NOMO-1 (cell line): ENCODE data around the gene KCNQ1OT1.

ENCODE experiments used
- DNase-seq, 2 experiments: peaks; one replicate each; lab custom pipeline; 2025; ENCODE audit not compliant: unreplicated experiment in 2 of 2; lab: John Stamatoyannopoulos, UW

The KCNQ1OT1 gene

DNA sequence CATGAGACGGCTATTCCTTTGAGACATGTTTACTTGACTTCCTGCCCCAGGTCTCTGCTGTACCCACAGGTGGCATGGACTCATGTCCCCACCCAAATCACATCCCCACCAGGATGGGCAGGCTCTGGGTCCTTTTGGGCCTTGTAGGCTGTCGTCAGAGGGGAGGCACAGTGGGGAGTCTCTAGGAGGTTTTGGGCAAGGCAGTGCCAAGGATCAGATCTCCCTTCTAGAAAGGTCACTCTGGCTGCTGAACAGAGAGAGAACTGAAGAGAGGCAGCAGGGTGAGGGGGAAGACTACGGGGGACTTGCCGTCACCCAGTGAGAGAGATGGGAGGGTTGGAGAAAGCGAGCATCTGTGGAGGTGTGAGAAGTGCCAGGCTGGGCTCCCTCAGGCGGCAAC lies 4.6 kb upstream of the KCNQ1OT1 start:
- no peak for DNase-seq

DNA sequence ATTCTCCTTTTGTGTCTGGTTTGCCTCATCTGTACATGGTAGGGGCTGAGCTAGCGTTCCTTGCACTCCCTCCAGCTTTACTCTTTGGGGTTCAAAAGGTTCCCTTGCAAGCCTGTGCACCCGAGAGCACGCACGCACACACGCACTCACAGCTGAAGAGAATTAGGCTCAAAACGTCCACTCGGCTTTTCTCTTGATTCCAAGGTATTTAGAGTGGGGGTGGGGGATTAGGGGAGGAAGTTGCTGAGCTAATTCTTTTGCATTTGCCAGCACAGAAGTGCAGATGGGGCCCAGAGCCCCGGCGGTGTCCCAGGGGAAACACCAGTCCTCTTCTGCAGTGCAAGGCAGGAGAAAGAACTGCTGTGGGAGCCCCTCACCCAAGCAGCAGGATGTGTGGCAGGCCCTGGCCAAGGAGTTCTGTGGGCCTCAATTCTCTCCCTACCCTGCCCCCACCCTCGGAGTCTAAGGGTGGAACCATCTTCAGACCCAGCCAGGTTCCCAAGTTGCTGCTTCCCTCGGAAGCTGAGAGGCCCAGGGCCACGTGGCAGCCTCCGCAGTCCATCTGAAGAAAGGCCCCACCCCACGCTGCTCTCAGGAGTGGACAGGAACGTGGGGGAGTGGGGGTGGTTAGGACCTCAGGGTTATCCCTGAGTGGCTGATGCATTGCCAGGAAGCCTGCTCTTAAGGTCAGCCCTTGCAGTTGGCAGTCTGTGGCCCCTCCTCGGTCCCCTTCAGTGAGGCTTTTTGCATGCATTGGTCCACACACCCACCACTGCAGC lies 3.8 kb upstream of the KCNQ1OT1 start:
- DNase-seq = no peak

DNA sequence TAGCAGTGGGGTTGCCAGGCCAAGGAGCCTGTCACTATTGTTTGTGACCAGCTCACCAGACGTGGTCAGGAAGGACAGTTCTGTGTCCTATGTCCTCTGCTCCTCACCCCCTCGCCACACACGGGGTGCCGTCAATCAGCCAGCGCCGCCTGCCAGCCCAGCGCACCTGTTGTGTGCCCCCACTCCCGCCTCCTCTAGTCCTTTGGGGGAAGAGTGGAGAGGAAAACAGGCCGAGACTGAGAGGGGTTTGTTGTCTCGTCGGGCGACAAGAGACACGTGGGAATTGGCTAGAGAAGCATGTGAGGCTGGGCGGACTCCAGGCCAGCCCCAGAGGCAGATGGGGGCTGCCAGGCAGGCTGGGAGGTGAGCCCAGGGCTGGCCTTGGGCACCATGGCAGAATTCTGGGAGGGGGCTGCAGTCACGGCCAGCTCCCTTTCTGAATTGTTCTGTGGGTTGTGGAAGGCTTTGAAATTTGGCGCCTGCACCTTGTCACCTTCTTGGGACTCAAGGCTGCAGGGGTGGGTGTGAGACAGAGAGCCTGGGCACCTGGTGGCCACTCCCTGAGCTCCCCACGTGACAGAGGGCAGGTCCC lies 3.1 kb upstream of the KCNQ1OT1 start:
- no peak for DNase-seq

DNA sequence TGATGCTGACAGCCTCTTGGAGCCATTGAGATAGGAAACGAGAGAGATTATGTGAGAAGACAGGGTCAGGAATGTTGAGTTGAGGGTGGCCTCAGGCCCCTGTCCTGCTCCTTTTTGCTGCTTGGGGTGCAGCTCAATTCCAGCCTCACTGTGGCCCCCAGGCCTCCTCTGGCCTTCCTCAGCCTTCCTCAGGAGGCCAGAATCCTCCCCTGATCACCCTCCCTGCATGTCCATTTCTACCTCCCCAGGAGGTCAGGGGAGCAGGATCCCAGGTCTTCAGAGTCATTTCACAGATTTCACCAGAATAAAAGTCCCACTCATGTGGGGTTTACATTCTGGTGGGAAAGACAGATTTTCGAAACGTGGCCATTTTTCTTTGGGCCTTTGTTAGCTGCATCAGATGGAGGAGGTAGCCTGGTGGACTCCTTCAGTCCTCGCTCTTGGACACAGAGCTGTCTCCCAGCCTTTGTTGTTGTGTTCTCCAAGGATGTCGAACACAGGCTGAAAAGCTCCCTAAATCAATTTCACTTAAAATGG lies 2.2 kb upstream of the KCNQ1OT1 start:
- no peak for DNase-seq

DNA sequence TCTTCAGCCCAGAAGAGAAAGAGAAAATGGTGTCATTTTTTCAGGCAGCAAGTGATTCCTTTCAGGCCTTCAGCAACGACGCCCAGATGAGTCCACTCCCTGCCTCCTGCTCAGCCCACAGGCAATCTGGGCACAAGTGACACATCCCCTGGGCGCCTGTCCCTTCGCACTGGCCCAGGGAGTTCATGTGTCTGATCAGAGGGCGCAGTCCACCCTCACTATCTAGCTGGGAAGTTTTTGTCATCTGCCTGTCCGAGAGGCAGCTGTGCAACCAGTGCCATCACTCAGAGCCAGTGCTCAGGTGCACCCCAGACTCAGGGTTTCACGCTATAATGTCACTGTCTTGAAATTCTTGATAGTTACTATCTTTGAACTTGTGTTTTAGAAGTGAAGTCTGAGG lies 1.4 kb upstream of the KCNQ1OT1 start:
- DNase-seq = no peak

DNA sequence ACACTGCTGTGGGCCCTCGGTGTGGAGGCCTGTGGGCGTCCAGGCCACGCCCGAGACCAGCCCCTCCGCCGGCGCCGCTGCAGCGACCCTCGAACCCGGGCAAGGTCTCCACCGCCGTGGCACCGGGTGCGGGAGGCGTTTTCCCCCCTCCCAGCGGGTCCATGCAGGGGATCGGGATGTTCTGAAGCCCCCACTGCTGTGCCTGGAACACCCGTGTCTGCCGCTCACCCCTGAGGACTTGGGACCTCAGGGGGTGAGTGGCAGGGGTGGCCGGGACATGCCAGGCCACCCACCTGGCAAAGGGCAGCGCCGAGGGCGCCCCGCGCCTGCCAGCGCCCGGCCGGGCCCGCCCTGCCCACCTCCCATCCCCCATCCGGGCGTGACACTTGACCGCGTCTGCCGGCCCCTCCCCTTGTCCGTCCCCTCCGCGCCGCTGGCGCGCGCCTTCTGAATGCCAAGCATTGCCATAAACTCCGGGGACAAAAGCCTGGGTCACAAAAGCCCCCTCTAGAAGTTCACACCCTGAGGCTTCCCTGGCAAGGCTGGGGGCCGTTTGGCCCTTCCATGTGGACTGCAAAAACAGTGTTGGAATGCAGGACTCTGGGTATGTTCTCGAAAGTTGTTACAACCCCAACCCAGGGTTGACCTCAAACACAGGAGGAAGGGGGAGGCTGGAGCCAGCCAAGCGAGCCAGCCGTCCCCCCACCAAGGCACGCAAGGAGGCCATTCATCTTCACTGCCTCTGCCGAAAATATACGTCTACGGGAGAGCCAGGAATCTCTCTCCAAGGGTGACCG lies 819 bp upstream of the KCNQ1OT1 start:
- peak; percentile 6 to 54 for DNase-seq

DNA sequence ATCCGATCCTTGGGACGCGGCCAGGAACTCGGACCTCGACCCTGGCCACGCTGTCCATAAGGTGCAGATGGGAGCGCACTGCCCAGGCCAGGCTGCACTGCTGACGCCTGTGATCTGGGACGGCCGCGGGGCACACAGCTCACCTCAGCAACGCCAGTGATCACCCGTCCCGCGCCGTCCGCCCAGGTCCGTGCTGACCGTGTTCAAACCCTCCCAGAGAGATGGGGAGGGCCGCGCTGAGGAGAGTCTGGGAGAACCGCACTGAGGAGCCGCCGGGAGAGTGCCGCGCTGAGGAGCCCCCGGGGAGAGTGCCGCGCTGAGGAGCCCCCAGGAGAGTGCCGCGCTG lies 636 bp downstream of the KCNQ1OT1 start:
- no peak for DNase-seq

DNA sequence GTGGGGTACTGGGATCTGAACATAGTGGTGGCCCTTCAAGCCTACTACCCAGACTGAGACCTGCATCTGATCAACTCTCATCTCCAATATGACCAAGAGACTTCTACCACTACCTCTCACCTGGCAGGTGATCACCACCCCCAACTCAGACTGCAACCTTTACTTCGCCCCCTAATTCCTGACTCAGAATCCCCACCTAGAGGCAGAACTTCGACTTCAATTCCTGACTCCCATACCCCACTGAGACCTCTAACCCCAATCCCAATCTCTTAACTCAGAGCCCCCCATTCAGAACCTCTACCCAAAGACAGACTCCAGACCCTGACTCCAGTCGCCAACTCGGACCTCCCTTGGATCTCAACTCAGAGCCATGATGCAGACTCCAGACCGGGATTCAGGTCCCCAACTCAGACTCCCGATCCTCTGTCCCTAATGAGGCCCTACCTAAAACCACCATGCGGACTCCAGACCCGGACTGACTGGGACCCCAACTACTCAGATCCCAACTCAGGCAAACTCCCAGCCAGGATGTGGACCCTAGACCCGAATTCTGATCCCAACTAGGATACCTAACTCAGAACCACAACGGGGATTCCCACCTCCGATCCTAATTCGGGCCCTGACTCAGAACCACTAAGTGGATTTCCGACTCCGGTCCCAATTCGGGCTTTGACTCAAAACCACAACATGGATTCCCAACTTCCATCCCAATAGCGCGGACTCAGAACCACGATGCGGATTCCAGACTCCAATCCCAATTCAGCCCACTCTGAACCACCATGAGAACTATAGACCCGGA lies 1.2 kb downstream of the KCNQ1OT1 start:
- no peak for DNase-seq

DNA sequence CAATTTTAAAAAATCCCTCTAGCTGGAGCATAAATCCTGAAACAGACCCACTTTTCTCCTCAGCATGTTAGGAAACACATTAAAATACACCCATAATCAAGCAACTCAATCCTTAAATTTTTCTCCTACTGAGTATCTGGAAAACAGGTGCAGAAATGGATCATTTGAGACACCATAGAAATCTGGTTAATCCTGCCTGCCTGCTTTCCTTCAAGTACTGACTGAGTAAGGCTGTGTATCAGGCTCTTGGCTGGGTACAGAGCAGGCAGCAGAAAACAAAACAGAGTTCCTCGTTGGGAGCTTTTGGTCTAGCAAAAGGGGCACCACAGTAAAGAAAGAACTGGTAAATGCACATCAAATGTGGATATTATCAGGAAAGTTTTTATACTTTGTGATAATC lies 1.9 kb downstream of the KCNQ1OT1 start:
- no peak for DNase-seq

DNA sequence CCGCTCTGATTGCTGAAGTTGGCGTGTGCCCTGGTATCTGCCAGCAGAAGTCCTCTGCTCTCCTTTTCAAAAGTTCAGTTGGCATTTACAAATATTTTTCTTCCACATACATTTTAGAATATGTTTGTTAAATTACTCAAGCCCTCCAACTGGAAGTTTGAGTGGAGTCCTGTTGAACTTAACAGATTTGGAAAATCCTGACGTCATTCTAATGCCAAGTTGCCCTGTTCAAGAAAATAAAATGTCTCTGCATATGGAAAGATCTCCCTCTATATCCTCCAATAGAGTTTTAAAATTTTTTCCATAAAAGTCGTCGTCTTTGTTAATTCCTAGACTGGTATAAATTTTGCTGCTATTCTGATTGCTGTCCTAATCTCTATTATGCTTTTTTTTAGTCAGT lies 3.3 kb downstream of the KCNQ1OT1 start:
- no peak for DNase-seq

DNA sequence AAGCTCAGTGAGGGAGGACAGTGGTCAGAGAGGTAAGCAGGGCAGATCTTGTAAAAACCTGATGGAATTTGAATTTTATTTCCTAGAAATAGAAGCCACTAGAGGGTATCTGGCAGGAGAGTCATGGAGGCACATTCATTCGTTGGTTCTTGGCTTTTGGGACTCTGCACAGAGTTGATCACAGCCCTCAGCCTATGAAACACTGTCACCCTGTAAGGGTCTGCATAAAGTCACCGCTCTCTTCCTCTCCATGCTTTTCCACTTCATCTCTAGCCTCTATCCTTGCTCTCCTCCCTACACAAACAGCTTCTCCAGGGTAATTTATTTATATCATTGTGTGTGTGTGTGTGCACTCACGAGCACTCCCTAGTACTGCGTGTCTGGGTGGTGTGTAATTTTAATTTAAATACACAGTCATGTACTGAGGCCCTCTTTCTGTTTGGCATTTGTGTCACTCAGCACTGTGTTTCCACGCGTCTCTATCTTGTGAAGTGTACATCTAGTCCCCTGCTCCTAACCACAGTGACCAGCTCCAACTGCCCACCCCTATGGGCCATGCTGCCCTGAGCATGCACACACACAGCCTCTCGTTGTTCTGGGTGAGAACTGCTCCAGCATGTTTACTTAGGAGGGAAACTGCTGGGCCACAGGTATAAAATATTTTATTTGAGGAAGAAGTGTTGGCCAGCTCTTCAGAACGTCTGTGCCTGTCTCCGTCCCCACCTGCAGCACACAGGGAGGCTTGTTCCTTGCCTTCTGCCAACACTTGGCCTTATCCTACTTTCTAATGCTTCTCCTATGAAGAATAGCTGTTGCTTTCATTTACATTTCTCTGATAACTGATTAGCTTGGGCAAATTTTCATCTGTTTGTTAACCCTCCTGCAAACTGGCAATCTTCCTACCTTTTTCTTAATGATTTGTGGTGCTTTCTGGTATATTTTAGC lies 4.5 kb downstream of the KCNQ1OT1 start:
- DNase-seq = no peak

DNA sequence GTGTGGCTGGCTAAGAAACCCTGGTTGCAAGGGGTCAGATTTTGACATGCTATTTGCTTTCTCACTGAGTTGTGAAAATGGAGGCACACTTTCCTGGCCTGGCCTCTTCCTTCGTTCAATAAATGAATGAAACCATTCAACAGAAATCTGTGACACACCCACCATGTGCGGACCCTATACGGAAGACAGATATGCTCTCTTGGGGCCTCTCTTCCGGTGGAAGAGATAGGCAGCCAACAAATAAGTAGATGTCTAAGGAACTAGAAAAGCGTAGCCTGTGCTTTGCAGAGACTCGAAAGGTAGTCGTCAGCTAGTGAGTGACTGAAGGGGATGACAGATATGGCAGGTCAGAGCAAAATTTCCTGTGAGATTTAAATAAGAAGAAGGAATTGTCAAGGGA lies 5.3 kb downstream of the KCNQ1OT1 start:
- DNase-seq = no peak

DNA sequence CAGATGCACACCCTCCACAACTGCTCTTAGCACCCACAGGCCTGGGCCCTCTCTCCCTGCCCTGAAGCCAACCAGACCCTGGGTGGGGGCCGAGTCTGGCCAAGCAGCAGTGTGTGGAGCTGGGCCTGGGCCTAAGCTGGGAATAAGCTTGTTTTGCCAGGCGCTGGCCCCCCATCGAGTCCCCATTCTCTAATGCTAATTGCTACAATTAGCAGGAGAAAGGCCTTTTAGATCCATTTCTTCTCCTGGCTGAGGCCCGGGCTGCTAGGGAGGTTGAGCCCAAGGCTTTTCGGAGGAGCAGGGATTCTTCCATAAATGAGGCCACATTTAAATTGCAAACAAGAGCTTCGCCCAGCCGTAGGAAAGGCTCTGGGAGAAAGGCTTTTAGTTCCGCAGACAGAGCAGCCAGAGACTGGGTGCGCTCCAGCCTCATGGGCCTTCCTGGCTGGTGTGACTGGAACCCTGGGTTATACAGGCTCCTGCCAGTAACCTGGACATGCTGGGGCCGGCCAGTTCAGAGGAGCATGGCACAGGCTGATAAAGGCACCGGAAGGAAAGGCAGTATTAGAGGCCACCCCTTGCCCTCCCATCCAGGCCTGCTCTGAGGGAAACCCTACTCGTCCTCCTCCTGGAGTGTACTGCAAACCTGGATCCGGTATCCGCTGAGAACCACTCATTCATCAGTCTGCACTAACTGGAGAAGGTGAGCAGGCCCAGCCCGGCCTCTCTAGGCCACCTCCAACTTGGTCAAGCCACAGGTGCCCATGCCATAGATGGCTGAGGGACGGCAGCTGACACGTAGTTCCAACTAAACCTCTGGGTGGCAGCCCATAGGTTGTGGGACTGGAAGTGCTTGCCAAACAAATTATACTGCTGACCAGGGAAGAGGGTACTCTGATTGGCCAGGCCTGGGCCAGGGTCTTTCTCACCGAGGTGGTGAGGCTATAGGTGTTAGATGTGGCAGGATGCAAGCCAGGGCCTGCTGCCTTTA lies 6.2 kb downstream of the KCNQ1OT1 start:
- DNase-seq = no peak

DNA sequence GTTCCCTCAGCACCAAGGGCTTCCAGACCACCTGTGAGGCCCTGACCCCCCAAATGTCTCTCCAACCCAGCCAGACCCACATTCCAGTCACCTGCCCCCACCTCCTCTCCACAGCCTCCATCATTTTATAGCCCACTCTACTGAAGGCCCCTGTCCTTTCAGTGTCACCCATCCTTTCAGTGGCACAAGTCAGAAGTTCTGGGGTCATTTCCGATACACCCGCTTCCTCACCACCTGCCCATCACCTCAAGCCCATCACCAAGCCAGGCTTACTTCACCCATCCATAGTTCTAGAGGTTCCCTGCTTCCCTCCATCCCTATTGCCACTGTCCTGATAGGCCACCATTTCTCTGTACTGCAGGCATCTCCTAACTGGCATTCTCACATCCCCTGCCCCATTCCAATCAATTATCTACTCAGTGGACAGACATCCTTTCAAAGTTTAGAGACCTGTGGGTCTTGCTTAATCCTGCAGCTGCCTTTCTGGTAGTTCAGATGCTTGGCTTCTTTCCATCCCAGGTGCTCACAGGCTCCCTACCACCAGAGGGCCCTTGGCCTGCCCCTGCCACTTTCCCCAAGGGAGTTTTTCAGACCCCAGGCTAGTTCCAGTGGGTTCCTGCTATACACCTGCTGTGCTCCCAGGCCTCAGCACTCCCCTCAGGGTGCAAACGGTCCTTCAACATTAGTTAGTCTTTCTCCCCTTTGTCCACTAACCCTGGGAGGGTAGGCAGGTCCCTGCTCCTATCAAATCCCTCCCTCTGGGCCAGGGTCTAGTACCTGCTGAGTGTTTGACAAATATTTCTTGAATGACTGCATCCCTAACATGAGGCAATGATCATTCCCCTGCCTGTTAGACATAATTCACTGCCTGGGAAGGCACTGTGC lies 7.6 kb downstream of the KCNQ1OT1 start:
- DNase-seq = no peak

DNA sequence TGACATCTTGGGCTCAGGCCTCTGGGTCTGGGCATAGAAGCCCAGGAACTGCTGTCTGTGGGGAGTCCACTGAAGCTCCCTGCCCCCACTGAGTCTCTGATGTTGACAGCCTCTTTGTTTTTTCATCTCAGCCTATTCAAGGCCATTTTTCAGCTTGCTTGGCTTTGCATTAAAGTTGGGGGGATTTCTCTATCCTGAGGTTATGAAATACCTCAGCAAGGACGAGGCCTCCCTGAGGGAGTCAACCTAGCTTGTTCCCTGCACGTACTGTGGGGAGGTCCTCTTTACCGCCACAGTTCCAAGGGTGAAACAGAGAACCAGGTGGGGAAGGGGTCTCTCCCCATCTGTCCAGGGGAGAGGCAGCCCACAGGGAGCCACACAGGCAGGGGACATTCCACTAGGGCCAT lies 8.4 kb downstream of the KCNQ1OT1 start:
- no peak for DNase-seq

DNA sequence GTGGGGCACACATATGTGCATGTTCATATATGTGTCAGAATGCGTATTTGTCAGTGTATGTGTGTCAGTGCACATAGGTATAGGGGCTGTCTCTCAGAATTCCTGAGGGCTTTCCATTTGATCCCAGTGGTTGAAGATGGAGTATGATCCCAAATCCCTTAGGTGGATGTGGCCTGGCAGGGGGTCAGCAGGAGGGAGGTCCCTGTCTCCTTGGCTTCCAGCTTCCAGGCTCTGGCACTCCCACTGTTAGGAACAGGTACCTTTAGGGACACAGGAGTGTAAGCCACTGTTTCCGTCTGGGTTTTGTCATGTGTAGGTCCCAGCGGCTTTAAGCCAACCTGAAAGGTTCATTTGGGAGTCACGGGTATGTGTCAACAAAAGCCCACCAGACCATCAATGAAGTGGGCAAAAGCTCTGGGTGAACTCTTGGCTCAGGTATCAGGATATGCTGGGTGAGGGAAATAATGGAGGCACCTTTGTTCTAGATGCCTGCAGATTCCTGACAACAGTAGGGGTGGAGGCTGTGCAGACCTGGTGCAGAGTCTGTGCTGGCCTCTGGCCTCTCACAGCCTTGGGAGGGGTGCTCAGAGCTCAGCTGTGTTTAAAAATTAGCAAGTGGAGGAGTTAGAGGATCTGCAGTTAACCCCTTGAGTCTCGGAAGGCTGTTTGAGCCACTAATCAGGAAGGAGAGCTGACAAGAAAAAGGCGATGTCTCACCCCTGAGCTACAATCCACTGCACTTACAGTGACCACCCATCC lies 9.0 kb downstream of the KCNQ1OT1 start:
- DNase-seq = no peak
